ENCODE data around the gene PPM1E.

The PPM1E gene

DNA sequence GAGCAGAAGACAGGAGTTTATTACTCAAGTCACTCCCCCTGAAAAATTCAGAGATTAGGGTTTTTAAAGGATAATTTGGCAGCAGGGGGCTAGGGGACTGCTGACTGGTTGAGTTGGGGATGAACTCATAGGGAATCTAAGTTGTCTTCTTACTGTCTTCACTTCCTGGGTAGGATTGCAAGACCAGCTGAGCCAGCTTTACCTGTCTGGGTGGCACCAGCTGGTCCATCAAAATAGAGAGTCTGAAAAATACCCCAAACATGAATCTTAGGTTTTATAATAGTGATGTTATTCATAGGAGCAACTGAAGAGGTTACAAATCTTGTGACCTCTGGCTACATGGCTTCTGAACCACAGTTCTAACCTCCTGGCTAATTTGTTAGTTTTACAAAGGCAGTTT lies 157.9 kb downstream of the PPM1E start:
- H3K4me3 ChIP-seq (ENCODE audit: low read depth, low read length): no peak overlapping the region
- DNase-seq: no peak
- no peaks in the 10 kb centered on the region; the same call in 1 of the 2 replicates for H3K4me1 ChIP-seq
- no peaks in the 10 kb centered on the region for H3K27me3 ChIP-seq
- TF ChIP-seq, protein P1, sequence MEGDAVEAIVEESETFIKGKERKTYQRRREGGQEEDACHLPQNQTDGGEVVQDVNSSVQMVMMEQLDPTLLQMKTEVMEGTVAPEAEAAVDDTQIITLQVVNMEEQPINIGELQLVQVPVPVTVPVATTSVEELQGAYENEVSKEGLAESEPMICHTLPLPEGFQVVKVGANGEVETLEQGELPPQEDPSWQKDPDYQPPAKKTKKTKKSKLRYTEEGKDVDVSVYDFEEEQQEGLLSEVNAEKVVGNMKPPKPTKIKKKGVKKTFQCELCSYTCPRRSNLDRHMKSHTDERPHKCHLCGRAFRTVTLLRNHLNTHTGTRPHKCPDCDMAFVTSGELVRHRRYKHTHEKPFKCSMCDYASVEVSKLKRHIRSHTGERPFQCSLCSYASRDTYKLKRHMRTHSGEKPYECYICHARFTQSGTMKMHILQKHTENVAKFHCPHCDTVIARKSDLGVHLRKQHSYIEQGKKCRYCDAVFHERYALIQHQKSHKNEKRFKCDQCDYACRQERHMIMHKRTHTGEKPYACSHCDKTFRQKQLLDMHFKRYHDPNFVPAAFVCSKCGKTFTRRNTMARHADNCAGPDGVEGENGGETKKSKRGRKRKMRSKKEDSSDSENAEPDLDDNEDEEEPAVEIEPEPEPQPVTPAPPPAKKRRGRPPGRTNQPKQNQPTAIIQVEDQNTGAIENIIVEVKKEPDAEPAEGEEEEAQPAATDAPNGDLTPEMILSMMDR (IDR thresholded peaks at IDR 0.05; ENCODE audit: low read depth, low read length): no peak
- no peaks in the 10 kb centered on the region for H3K36me3 ChIP-seq
- H3K9me3 ChIP-seq: no peaks in the 10 kb centered on the region

DNA sequence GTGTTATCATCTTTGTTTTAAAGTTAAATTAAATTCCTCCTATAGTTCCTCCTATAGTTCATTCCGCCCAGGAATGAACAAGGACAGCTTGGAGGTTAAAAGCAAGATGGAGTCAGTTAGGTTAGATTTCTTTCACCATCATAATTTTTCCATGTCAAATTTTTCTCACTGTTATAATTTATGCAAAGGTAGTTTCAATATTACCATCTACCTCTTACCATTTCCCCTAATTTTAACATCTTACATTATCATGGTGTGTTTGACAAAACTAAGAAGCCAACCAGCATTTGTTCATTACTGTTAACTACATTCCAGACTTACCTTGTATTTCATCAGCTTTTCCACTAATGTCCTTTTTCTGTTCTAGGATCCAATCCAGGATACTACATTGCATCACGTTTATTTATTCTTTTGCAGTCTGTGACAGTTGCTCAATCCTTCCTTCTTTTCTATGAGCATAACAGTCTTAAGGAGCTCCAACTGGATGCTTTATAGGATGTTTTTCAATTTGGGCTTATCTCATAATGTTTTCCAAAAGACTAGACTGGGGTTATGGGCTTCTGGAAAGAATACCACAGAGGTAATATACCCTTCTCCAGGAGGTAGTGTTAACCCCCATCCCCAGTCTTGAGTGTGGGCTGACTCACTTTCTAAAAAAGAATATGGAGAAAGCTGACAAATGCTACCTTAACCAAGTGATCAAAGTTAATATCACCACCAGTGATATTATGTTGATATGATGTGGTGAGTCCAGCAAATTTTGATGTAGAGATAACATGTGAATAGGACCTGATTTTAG lies 158.5 kb downstream of the PPM1E start:
- Histone ChIP-seq H3K36me3 (no peaks in the 10 kb centered on the region), H3K4me1 (no peaks in the 10 kb centered on the region; the same call in 1 of the 2 replicates), H3K4me3 (ENCODE audit: low read depth, low read length) (no peak overlapping the region), H3K9me3 (no peaks in the 10 kb centered on the region), H3K27me3 (no peaks in the 10 kb centered on the region)
- TF ChIP-seq, protein P1 (IDR thresholded peaks at IDR 0.05; ENCODE audit: low read depth, low read length): no peak
- DNase-seq: no peak

DNA sequence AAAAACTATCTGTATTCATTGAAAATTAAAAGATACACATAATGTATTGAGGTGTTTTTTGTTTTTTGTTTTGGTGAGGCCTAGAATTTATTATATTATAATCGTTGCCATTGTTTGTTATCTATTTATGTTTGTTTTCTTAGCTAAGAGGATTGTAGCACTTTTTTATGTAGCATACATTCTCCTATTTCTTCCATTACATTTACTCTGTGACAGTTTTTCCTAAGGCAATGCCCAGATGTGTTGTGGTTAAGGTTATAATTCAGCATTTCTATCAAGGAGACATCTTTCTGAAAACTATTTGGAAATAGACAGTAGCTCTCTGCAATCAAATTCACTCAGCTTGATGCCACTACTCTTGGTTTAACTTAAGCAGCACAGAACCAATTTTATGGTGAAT lies 161.6 kb downstream of the PPM1E start:
- TF ChIP-seq, protein P1 (IDR thresholded peaks at IDR 0.05; ENCODE audit: low read depth, low read length): no peak
- Histone ChIP-seq H3K9me3 (no peaks in the 10 kb centered on the region), H3K27me3 (no peaks in the 10 kb centered on the region; the same call in 1 of the 2 replicates), H3K36me3 (no peaks in the 10 kb centered on the region), H3K4me1 (no peaks in the 10 kb centered on the region; the same call in 1 of the 2 replicates), H3K4me3 (ENCODE audit: low read depth, low read length) (no peak overlapping the region)
- DNase-seq: no peak

DNA sequence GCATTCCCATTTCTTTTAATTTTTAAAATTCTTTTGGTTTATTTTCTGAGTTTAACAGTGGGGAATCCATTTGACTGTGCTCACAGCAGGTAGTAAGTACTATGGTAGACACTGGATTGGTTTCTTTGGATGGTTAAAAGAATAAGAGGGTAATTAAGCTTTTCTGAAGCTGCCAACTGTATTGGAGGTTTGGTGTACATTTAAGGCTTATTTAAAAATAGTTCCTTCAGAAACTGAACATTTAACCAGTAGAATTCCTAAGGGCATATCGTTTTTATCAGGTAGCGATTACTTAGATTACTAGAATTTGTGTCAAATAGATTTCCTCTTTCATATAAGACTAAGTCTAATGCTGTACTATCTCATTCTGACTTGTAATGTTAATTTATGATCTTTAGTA lies 162.4 kb downstream of the PPM1E start:
- Histone ChIP-seq H3K4me1 (no peaks in the 10 kb centered on the region), H3K9me3 (no peaks in the 10 kb centered on the region), H3K36me3 (no peaks in the 10 kb centered on the region), H3K4me3 (ENCODE audit: low read depth, low read length) (no peak overlapping the region), H3K27me3 (no peaks in the 10 kb centered on the region; the same call in 1 of the 2 replicates)
- no peak for DNase-seq
- TF ChIP-seq, protein P1 (IDR thresholded peaks at IDR 0.05; ENCODE audit: low read depth, low read length): no peak

DNA sequence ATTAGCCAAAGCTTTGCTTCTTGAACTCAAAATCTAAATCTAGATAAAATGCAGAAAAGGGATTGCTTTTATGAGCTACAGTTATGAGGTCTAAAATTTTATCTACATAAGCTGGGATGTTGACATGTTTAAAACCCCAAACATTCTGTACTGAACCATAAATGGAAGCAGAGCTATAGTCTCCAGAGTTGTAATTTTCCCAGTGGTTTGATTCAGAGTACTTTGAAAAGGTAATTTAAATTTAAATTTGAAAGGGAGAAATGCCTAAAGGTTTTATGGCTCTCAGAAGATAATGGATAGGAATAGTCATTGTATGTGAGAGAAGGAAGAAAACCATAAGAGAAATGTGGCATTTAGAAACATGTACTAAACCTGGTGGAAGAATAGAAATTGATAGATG lies 163.2 kb downstream of the PPM1E start:
- no peaks in the 10 kb centered on the region for H3K36me3 ChIP-seq
- no peak for DNase-seq
- TF ChIP-seq, protein P1 (IDR thresholded peaks at IDR 0.05; ENCODE audit: low read depth, low read length): no peak
- no peaks in the 10 kb centered on the region for H3K4me1 ChIP-seq
- no peaks in the 10 kb centered on the region for H3K9me3 ChIP-seq
- H3K4me3 ChIP-seq (ENCODE audit: low read depth, low read length): no peak overlapping the region
- H3K27me3 ChIP-seq: no peaks in the 10 kb centered on the region; the same call in 1 of the 2 replicates

DNA sequence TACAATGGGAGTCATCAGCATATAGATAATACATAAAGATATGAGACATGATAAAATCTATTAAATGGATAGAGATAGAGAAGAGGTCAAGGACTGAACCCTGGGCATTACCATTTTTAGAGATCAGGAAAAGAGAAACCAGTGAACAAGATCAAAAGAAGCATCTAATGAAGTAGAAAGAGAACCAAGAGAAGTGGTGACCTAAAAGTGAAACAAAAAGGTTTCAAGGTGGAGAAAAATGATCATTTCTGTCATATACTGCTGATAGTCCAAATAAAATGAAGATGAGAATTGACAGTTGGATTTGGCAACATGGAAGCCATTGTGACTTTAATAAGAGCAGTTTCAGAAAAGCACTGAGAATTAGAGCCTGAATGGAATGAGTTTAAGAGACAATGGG lies 165.1 kb downstream of the PPM1E start:
- DNase-seq: no peak
- Histone ChIP-seq H3K4me3 (ENCODE audit: low read depth, low read length) (no peak overlapping the region), H3K4me1 (no peaks in the 10 kb centered on the region), H3K27me3 (no peaks in the 10 kb centered on the region; the same call in 1 of the 2 replicates), H3K9me3 (no peaks in the 10 kb centered on the region), H3K36me3 (no peaks in the 10 kb centered on the region)
- TF ChIP-seq, protein P1 (IDR thresholded peaks at IDR 0.05; ENCODE audit: low read depth, low read length): no peak

Measured in BE2C (cell line).